CD1c-positive myeloid dendritic cell (primary cell): ENCODE measurements around the gene FRS3.
"Not testable (repeated sequence)": the region's sequence is repeated elsewhere in the genome, so short reads cannot be mapped to it uniquely, and the experiment has no call there.

Experiments used
- DNase-seq: peaks from one replicate; pipeline ENCODE4 v3.0.0-alpha.2; 2016; ENCODE audit errors: extremely low spot score

FRS3 gene

GRCh38 chr6:41779788-41780550 lies at the start of gene FRS3:
Gene FRS3, minus strand, starts transcription at chr6:41779900. Its CDS starts 2,913 bp downstream, at chr6:41776987.
- DNase-seq: peak; percentile 99

- no peak for DNase-seq
These were observed 46.8 kb upstream of the FRS3 start for GRCh38 chr6:41826343-41827022.

- peak; percentile 57 for DNase-seq
These were observed 45.2 kb upstream of the FRS3 start for GRCh38 chr6:41824571-41825569.

GRCh38 chr6:41823178-41823577 lies 43.5 kb upstream of the FRS3 start:
- DNase-seq: no peak

GRCh38 chr6:41822021-41822420 lies 42.3 kb upstream of the FRS3 start:
- DNase-seq: no peak

- DNase-seq: peak; percentile 56
These were observed 41.6 kb upstream of the FRS3 start for GRCh38 chr6:41821266-41821665.

GRCh38 chr6:41818271-41819054 lies 38.8 kb upstream of the FRS3 start:
- no peak for DNase-seq

- DNase-seq: no peak
These were observed 35.9 kb upstream of the FRS3 start for GRCh38 chr6:41815587-41815986.

- no peak for DNase-seq
These were observed 34.9 kb upstream of the FRS3 start for GRCh38 chr6:41814629-41815028.

GRCh38 chr6:41813956-41814355 lies 34.3 kb upstream of the FRS3 start:
- no peak for DNase-seq

- DNase-seq: no peak
These were observed 33.8 kb upstream of the FRS3 start for GRCh38 chr6:41813469-41813868.

- not testable (repeated sequence) for DNase-seq
These were observed 32.2 kb upstream of the FRS3 start for GRCh38 chr6:41811946-41812345.

GRCh38 chr6:41811095-41811494 lies 31.4 kb upstream of the FRS3 start:
- no peak for DNase-seq

- no peak for DNase-seq
These were observed 26.4 kb upstream of the FRS3 start for GRCh38 chr6:41805830-41806774.

- DNase-seq: no peak
These were observed 21.7 kb upstream of the FRS3 start for GRCh38 chr6:41801380-41801779.

GRCh38 chr6:41799559-41799911 lies 19.8 kb upstream of the FRS3 start:
- no peak for DNase-seq

- no peak for DNase-seq
These were observed 19.3 kb upstream of the FRS3 start for GRCh38 chr6:41798901-41799558.

- DNase-seq: no peak
These were observed 16.8 kb upstream of the FRS3 start for GRCh38 chr6:41796474-41796873.

- DNase-seq: no peak
These were observed 12.3 kb upstream of the FRS3 start for GRCh38 chr6:41791984-41792383.

- no peak for DNase-seq
These were observed 11.6 kb upstream of the FRS3 start for GRCh38 chr6:41791305-41791704.
